Kidney (tissue), 14 donors: ENCODE measurements around the gene PSMB10. TPM values are rescaled to one million over a fixed set of nuclear protein-coding genes. Genes with fewer than 3 reads are reported as not detected.
"Not testable (repeated sequence)": the region's sequence is repeated elsewhere in the genome, so short reads cannot be mapped to it uniquely, and the experiment has no call there.

Experiments
- DNase-seq, 5 donors: peaks; one replicate each; pipeline ENCODE4 v3.0.0-alpha.2; 2013 to 2020
- FAIRE-seq: peaks from 2 replicates; lab custom pipeline; 2012; peaks lifted over from hg19 to GRCh38; lab: Jason Lieb, UNC
- H3K27ac ChIP-seq, 2 donors: one replicate each; pipeline ENCODE4 v1.7.0; 2013; ENCODE audit warnings: low read depth in 2 of 2, low read length in 2 of 2, inconsistent platforms in 1 of 2
- H3K27me3 ChIP-seq: one replicate; pipeline ENCODE4 v1.7.1; 2013; ENCODE audit warnings: low read length, inconsistent platforms; ENCODE audit not compliant: control insufficient read depth, insufficient read depth
- H3K36me3 ChIP-seq, 3 donors: one replicate each; pipeline versions ENCODE4 v1.7.0 to v1.7.1; 2013; ENCODE audit warnings: low read length in 3 of 3, control low read depth in 1 of 3, inconsistent platforms in 1 of 3; ENCODE audit not compliant: insufficient read depth in 3 of 3, control insufficient read depth in 2 of 3
- H3K4me1 ChIP-seq, 3 donors: one replicate each; pipeline versions ENCODE4 v1.7.0 to v1.7.1; 2013; ENCODE audit warnings: low read length in 3 of 3, inconsistent platforms in 1 of 3, low read depth in 1 of 3; ENCODE audit not compliant: control insufficient read depth in 2 of 3, insufficient read depth in 2 of 3
- H3K4me3 ChIP-seq, 3 donors: one replicate each; pipeline versions ENCODE4 v1.7.0 to v1.8.1; 2013; ENCODE audit warnings: low read length in 3 of 3, control low read depth in 1 of 3, inconsistent platforms in 1 of 3
- H3K9ac ChIP-seq, 3 donors: one replicate each; pipeline versions ENCODE4 v1.7.0 to v1.7.1; 2013; ENCODE audit warnings: low read length in 3 of 3, control low read depth in 1 of 3, inconsistent platforms in 1 of 3
- H3K9me3 ChIP-seq, 3 donors: one replicate each; pipeline versions ENCODE4 v1.7.0 to v1.7.1; 2013; ENCODE audit warnings: low read length in 3 of 3, control low read depth in 1 of 3, inconsistent platforms in 1 of 3; ENCODE audit not compliant: control insufficient read depth in 2 of 3, insufficient read depth in 1 of 3
- intact Hi-C: fragments of 100-400 bp; cut with DNase I; formaldehyde crosslinking; loops from one replicate; pipeline ENCODE4 v1.11.1; 2022
- polyA plus RNA-seq: library from polyadenylated mRNA; stranded (reverse); fragments of 350-450 nt; fragmentation: Illumina TruSeq; extraction: RNeasy Lipid Tissue Mini Kit (QIAGEN cat#74804); gene quantifications from one replicate; pipeline ENCODE4 v1.2.3, GENCODE V29; 2014; ENCODE audit warnings: low read depth, low replicate concordance; ENCODE audit not compliant: insufficient read depth
- total RNA-seq: library from RNA; stranded (reverse); fragmentation: NEBNext Ultra II Directional; extraction: Animal tissue kit (Norgen Biotek cat#: 25700); gene quantifications from one replicate; pipeline ENCODE4 v1.2.1, GENCODE V29; 2021
- TF ChIP-seq, protein P1 (sequence below): IDR thresholded peaks from 3 replicates; pipeline ENCODE4 v1.5.1; 2012; ENCODE audit warnings: mild to moderate bottlenecking, moderate library complexity, borderline replicate concordance; ENCODE audit not compliant: insufficient read depth; ENCODE audit errors: extremely low read depth
- donor health status: control.
- donor health status: control.
- donor health status: control.
- donor health status: control.
- donor health status: control.
- donor health status: DM: yes; HTN: yes; CAD: no.
- donor health status: Normal renal cell carcinoma (clear cell type).

The PSMB10 gene
- total and polyA plus RNA-seq, 2 donors from 2014 or later = 76.4 to 78.6 TPM

DNA sequence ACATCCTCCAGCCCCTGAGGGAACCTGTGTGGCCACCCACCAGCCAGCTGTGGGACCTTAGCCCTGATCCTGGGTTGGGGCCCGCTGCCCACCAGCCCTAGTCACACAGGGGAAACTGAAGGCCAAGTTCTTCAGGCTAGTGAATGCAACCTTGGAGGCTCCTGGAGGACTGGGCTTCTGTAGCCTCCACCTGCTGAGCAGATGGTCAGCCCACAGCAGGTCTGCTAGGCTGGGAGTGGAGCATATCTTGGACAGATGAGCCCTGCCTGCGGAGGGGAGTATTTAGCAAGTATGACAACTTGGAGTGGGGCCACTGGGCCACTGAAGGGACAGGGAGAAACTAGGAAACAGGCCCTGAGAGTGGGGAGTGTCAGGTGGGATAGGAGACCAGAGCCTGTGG lies 39.6 kb upstream of the PSMB10 start:
- H3K27me3 ChIP-seq = no peaks in the 10 kb centered on the region
- FAIRE-seq (no peak), DNase-seq (no peak)
- H3K9ac ChIP-seq = no peak overlapping the region
- intact Hi-C loops = no loop called here
- TF ChIP-seq, protein P1, sequence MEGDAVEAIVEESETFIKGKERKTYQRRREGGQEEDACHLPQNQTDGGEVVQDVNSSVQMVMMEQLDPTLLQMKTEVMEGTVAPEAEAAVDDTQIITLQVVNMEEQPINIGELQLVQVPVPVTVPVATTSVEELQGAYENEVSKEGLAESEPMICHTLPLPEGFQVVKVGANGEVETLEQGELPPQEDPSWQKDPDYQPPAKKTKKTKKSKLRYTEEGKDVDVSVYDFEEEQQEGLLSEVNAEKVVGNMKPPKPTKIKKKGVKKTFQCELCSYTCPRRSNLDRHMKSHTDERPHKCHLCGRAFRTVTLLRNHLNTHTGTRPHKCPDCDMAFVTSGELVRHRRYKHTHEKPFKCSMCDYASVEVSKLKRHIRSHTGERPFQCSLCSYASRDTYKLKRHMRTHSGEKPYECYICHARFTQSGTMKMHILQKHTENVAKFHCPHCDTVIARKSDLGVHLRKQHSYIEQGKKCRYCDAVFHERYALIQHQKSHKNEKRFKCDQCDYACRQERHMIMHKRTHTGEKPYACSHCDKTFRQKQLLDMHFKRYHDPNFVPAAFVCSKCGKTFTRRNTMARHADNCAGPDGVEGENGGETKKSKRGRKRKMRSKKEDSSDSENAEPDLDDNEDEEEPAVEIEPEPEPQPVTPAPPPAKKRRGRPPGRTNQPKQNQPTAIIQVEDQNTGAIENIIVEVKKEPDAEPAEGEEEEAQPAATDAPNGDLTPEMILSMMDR = no peak
- no peak overlapping the region for H3K27ac ChIP-seq
- no peaks in the 10 kb centered on the region for H3K9me3 ChIP-seq
- H3K4me1 ChIP-seq = no peaks in the 10 kb centered on the region
- no peak overlapping the region for H3K4me3 ChIP-seq
- H3K36me3 ChIP-seq = no peaks in the 10 kb centered on the region

DNA sequence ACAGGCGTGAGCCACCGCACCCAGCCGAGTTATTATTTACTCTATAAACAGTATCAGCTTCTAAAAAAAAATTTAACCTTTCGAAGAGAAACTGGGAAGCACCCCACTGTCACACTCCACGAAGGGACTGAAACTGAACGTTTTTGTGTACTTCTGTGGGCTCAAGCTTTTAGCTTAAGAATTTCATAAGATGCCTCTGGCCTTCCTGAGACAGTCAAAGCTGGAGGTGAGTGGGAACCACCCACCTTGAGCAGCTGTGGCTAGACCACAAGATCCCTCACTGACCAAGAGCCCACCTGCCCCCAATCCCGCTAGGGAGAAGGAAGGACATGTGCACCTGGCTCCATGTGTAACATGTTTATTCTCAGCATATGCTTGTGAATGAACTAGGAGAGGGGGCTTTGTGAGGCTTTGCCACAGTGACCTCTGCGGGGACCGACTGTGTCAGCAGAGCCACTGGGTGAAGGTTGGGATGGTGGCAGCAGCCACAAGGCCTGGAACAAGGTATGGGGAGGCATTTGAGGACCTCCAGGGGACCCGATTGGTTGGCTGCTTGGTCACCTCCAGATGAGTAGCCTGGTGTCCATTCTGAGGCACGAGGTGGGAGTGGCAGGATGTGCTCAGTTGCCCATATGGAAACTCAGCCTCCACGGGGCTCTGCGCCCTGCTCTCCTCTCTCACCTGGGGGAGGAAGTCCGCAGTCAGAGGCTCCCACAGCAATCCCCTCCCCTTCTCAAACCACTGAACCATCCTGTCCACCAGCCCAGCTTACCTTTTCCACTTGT lies 38.9 kb upstream of the PSMB10 start:
- intact Hi-C loops = no loop called here
- Histone ChIP-seq H3K4me1 (no peaks in the 10 kb centered on the region), H3K9ac (no peak overlapping the region), H3K4me3 (no peak overlapping the region), H3K27ac (no peak overlapping the region), H3K27me3 (no peaks in the 10 kb centered on the region), H3K36me3 (no peaks in the 10 kb centered on the region), H3K9me3 (no peaks in the 10 kb centered on the region)
- no peak for FAIRE-seq
- TF ChIP-seq, protein P1 = no peak
- DNase-seq = no peak

DNA sequence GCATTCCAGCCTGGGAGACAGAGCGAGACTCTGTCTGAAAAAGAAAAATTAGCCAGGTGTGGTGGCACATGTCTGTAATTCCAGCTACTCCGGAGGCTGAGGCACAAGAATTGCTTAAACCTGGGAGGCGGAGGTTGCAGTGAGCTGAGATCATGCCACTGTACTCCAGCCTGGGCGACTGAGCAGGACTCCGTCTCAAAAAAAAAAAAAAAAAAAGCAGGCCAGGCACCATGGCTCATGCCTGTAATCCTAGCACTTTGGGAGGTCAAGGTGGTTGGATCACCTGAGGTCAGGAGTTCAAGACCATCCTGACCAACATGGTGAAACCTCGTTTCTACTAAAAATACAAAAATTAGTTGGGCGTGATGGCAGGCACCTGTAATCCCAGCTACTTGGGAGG lies 35.6 kb upstream of the PSMB10 start:
- H3K27me3 ChIP-seq, FAIRE-seq, H3K36me3 ChIP-seq, H3K9me3 ChIP-seq, DNase-seq, intact Hi-C loops, H3K9ac ChIP-seq, H3K4me3 ChIP-seq, H3K27ac ChIP-seq, H3K4me1 ChIP-seq: not testable (repeated sequence)

DNA sequence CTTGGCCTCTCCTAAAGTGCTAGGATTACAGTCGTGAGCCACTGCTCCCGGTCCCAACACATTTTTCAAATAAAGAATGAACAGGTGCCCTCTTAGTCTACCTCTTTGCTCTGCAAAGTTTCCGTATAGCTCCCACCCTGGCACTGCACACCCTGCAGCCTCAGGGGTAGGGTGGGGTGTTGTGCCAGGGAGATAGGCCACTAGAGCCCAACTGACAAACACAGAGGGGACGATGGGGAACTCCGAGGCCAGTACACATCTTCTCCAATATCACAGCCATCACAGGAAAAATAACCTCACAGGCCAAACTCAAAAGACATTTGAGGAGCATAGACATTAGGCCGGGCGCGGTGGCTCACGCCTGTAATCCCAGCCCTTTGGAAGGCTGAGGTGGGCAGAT lies 34.5 kb upstream of the PSMB10 start:
- Histone ChIP-seq H3K27ac (no peak overlapping the region), H3K36me3 (no peaks in the 10 kb centered on the region), H3K9ac (no peak overlapping the region), H3K9me3 (no peaks in the 10 kb centered on the region), H3K27me3 (no peaks in the 10 kb centered on the region), H3K4me3 (no peak overlapping the region), H3K4me1 (peaks cover 0 to 13% (median 5%) of the 10 kb centered on the region in 3 donors)
- intact Hi-C loops = no loop called here
- FAIRE-seq (no peak), DNase-seq (no peak)
- TF ChIP-seq, protein P1 = no peak
